GM18861 (cell line): Measurements from ENCODE around the gene SLC17A7.
"Not testable (repeated sequence)": the region's sequence is repeated elsewhere in the genome, so short reads cannot be mapped to it uniquely, and the experiment has no call there.

Source experiments
- ATAC-seq: cut with Tn5 transposase; IDR thresholded peaks from one replicate; pipeline ENCODE4 v1.9.1; 2021; ENCODE audit not compliant: unreplicated experiment

SLC17A7 gene

DNA sequence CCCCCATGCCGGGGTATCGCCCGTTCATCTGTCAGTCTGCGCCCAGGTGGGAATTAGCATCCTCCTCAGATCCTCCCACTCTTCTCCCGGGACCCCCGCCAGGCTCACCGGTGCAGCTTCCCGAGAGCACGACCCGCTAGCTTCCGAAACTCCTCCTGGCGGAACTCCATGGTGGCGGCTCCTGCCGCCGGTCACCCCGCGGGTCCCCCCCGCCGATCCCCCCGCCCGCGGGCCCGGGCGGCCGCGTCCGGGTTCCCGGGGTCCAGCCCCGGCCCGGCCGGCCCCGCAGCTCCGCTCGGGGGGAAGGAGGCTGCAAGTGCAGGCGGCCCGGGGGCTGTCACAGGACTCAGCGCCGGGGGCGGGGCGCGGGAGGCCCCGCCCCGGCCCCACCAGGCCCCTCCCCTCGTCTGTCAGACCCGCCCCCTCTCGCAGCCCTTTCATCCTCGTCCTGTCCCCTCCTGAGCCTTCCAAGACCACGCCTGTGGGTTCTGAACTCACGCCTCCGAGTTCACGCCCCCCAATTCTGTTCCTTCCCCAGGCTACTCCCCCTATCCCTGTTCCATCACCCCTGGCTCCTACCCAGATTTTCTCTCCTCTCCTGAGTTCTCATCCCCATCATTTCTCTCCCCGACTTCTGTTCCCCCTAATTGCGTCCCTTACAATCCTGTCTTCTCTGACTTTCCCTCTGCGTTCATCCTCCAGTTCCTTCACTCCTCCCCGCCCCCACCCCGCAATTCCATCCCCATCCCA, at the start of gene SLC17A7:
Gene SLC17A7 (minus strand): TSS at position 318 of the 750 bp plus-strand sequence. CDS start 148 bp downstream, at position 170.
- no peak for ATAC-seq

DNA sequence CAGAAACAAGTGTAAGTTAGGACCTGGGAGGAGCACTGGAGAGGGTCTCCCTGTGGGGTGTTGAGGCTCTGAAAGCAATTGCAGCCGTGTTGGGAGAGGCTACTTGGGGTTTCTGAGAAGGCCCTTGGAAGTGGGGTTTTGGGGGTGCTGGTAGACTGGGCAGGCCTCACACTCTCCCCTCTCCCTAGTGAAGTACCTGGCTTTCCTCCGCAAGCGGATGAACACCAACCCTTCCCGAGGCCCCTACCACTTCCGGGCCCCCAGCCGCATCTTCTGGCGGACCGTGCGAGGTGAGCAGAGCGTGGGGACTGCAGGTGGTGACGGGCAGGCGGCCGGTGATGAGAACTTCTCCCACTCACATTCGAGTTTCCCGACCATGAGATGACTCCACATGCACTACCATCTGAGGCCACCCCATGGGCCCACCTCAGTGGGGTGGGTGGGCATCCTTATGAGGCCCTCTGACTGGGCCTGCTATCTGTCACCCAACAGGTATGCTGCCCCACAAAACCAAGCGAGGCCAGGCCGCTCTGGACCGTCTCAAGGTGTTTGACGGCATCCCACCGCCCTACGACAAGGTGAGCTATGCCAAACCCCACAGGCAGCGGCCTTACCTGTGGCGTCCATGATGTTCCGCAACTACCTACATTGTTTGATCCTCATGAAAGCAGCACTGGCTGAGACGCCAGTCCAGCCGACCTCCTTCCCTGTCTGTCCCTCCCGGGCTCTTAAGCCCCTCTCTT, 49.1 kb upstream of the SLC17A7 start:
- no peak for ATAC-seq

DNA sequence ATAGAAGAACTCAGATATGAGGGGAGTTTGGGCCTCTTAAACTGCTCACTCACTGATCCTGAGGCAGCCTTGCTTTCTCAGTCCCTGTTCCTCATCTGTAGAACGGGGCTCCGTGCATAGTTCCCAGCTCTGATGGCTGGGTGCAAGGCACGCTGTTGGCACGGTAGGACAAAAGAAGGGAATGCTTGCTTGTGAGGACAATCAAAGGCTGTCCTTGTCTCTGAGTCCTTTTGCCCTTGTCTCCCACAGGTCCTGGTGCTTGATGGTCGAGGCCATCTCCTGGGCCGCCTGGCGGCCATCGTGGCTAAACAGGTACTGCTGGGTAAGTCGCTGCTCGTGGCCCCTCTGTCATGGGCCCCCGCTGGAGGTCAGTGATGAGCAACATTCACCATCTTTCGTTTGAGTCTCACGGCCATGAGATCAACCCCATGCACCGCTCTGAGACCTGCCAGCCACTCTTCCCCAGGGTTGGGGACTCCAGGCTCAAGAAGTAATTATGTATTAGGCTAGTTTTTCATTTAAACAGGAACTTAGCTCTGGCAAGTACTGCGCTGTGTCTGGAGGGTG, 48.4 kb upstream of the SLC17A7 start:
- ATAC-seq = no peak

DNA sequence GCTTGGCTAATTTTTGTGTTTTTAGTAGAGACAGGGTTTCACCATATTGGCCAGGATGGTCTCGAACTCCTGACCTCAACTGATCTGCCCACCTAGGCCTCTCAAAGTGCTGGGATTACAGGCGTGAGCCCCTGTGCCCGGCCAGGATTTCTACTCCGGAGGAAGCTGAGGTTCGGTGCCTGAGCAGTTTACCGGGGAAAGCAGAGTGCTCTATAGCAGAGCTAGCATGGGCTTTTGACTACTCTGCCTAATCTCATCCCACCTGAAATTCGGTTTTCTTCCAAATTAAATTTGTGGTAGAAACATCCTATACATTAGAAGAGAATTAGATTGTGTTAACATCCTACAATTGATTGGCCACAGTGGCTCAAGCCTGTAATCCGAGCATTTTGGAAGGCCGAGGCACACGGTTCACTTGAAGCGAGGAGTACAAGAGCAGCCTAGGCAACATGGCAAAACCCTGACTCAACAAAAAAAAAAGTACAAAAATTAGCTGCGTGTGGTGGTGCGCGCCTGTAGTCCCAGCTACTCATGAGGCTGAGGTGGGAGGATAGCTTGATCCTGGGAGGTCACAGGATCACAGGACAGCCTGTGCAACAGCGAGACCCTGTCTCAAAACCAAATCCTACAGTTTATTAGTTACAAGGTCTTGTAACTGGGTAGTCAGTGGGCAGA, 47.7 kb upstream of the SLC17A7 start:
- no peak for ATAC-seq

DNA sequence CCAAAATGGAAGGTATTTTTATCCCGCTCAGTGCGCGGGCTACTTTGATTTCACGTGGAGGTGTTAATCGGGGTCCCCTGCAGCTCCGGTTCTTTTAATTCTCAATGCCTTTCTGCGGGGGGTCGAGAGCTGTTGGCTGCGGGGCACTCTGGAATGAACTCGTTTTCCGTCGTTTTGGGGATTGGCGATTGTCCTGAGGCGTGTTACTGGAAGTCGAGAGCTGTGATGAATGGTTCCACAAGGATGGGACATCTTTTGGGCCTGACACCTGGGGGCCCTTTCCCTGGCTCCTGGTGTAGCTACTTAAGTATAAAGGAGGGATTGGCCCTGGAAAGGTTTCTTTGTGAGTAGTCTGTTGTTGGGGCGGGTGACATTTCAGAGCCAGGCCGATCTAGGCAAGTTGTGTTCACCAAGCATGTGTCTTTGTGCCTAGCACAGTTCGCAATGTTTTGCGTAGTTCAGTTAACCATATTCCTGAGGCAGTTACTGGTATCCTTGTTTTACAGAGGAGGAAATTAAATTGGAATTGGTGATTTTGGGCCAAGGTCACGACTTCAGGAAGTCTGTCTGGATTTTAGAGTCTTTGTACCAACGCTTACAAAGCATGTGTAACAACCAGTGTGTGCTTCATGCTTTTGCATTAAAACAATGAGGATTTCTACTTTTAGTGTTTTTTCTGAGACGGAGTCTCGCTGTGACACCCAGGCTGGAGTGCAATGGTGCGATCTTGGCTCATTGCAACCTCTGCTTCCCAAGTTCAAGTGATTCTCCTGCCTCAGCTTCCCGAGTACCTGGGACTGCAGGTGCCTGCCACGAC, 46.9 kb upstream of the SLC17A7 start:
- no peak for ATAC-seq

DNA sequence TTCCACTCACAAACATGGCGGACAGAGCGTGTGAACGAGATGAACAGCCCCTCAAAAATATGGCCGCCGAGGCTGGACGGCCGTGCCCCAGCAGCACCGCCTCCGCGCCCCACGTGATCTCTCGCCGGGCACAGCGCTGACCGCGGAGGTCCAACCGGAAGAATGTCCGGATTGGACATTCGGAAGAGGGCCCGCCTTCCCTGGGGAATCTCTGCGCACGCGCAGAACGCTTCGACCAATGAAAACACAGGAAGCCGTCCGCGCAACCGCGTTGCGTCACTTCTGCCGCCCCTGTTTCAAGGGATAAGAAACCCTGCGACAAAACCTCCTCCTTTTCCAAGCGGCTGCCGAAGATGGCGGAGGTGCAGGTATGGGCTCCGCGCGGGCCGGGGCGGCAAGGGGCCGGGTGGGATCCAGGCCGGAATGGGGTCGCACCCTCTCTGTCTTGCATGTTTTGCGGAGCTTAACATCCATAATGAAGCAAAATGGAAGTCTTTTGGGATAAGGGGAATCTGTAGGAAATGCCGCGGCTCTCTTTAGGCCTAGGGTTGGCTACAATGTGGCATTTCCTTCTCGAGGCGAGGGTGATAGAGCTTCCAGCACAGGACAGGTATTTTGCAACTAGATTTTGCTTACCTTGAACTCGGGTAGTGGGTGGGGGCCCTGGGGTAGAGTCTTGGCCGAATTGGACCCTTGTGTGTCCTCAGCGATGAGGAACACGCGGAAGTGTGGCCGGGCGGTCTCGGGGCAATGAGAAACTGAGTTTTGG, 46.1 kb upstream of the SLC17A7 start, which contains the start of gene RPL13A:
Gene RPL13A (plus strand): TSS at position 332 of the 769 bp plus-strand sequence. CDS start 22 bp downstream, at position 354.
- peak; percentile 80 for ATAC-seq

DNA sequence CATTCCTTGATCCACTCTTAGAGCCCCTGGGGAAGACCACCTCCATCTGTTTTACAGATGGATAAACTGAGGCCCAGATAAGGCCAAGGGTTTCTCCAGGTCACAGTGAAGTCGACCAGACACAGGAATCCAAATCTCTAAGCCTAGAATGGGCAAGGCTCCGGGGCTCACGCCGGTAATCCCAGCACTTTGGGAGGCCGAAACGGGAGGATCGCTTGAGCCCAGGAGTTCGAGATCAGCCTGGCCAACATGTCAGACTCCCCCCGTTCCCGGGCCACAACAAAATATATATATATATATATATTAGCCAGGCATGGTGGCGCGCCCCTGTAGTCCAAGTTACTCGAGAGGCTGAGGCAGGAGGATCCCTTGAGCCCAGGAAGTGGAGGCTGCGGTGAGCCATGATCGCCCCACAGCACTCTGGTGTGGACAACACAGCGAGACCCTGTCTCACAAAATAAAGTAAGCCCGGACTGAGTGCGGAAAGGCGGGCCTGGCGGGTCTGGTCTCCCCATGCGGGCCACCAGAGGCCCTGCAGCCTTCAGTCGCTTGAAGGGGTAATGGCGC, 45.5 kb upstream of the SLC17A7 start:
- no peak for ATAC-seq

DNA sequence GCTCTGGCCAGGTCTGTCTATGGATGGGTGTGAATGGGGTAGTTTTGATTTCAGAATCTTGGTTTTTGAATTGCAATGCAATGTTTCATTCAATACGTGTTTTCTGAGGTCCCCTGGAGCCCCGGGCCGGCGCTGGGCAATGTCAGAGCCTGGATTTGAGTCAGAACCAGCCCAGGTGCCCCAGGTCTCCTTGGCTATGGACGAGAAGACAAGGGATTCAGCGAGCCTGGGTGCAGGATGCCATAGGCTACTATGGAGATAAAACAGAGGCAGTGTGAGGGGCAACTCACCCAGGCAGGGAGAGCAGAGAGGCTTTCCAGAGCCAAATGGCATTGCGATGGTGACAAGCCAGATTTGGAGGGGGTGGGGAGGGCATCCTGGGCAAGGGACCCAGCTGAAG, 44.9 kb upstream of the SLC17A7 start:
- ATAC-seq = no peak

DNA sequence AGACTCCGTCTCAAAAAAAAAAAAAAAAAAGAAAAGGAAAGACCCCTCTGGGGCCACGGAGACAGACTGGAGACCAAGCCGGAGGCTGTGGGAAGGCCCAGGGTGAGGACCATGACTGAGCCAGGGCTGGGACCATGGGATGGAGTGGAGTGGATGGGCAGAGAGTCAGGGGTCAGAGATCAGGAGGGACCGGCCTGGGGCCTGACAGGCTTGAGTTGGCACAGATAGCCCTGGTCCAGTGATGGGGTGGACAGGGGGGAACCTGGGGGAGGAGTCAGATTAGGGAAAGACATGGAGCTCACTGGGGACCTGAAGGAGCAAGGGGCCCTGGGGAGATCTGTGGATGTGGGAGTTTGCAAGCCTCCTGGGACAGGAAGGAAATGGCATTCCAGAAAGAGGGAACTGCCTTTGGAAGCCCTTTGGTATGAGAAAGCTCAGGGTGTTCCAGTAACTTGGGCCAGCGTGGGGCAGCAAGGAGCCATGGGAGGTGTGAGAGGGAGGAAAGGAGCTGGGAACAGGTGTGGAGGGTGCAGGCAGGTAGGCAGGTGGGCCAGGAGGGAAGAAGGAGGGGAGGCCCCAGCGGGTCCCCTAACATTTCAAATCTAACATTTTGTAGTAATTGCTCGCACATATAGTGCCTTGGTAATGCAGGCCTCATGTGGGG, 39.8 kb upstream of the SLC17A7 start:
- ATAC-seq = no peak

DNA sequence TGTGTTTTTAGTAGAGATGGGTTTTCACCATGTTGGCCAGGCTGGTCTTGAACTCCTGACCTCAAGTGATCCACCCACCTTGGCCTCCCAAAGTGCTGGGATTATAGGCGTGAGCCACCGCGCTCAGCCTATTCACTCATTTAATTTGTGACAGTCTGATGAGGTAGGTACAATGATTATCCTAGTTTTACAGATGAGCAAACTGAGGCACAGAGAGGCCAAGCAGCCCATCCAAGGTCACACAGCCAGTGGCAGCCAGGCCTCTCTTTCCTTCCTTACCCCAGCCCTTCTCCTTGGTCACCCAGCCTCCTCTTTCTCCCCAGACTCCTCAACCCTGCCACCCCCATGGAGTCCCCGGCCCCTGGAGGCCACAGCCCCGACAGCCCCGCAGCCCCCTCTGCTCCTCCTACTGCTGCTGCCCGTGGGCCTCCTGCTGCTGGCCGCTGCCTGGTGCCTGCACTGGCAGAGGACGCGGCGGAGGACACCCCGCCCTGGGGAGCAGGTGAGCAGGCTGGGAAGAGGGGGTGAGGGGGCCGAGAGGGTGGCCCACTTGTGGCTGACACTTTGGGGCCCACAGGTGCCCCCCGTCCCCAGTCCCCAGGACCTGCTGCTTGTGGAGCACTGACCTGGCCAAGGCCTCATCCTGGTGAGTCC, 38.8 kb upstream of the SLC17A7 start:
- ATAC-seq = no peak

DNA sequence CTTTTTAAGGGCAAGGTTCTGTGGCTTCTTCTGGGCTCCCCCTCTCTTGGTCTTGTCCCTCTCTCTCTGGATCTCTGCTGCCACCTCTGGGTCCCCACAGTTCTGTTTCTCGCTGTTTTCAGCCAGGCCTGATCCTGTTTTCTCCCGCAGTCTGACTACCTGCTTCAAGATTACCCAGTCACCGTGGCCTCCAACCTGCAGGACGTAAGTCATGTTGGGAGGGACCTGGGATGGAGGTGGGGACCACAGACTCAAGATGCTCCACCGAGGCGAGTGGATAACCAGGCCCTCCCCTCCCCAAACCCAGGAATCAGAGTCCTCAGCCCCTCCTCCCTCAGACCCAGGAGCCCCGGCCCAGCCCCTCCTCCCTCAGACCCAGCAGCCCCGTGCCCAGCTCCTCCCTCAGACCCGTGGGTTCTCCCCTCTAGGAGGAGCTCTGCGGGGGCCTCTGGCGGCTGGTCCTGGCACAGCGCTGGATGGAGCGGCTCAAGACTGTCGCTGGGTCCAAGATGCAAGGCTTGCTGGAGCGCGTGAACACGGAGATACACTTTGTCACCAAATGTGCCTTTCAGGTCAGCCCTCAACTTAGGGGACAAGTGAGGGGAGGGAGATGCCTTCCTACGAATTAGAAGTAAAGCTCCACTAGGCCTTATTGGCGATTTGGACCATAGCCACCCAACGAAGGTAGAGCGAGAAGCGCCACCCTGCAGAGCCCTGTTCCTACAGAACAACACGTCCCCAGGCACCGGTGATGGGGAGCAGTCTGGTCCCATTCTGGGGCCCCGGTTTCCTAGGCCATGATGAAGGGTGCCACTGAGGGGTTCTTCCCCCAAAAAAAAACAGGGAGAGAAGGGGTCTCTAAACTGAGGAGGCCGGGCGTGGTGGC, 34.9 kb upstream of the SLC17A7 start:
- ATAC-seq = no peak

DNA sequence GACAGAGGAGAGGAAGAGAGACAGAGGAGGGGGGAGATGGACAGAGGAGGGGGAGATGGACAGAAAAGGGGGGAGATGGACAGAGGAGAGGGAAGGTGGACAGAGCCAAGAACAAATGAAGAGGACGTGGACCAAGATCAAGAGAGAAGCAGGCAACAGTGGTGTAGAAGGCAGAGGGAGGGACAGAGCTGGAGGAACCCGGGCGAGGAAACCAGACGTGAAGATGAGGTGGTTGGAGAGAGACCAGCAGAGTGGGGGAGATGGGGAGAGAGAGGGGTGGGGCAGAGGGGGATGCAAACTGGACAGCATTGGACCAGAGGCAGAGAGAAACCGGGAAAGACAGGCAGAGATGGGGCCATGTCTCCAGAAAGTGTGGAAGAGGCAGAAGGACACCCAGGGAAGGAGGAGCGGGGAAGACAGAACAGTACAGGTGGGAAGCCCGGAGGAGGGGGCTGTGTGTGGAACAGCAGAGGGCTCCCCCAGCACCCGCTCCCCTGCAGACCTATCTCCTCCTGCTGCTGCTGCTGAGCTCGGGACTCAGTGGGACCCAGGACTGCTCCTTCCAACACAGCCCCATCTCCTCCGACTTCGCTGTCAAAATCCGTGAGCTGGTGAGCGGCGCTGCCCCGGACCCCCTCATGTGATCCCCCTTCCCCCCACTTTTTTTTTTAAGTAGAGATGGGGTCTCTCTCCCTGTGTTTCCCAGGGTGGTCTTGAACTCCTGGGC, 34.0 kb upstream of the SLC17A7 start:
- no peak for ATAC-seq

DNA sequence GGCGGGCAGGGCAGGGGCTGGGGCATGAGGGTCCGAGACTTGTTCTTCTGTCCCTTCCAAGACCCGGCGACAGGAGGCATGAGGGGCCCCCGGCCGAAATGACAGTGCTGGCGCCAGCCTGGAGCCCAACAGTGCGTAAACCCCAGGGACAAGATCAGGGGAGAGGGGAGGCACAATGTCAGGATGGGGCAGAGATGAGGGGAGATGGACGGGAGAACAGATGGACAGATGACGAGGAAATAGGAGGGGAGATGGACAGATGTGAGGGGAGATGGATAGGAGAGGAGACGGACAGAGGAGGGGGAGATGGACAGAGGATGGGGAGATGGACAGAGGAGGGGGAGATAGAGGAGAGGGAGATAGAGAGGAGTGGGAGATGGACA, 33.2 kb upstream of the SLC17A7 start:
- ATAC-seq = no peak

DNA sequence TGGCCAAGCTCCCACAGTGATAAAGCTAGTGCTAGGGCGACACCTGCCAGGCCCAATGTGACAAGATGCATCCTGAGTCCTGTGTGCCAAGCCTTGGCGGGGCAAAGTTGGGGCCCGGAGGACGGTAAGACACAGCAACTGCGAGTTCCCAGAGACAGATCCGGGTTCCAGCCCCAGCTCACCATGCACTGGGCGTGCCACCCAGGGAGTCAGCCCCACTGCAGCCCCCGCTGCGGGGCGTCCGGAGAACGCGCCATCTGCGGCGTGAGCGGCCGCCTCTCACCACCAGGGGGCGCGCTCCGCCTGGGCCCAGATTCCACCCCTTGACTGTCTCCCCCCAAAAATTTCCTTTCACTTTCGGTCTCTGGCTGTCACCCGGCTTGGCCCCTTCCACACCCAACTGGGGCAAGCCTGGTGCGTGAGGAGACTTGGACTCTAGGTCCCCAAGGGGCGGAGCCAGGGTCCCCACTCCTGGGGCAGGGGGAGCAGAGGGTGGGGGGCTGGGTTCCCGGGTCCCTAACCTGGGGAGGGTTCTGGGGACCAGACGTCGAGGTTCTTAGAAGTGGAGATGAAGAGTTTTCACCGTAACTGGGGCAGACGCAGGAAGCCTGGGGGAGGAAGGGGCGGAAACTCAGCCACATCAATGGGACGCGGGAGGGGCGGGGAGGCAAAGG, 32.7 kb upstream of the SLC17A7 start, which contains the start of gene FLT3LG:
Gene FLT3LG (plus strand): TSS at position 348 of the 674 bp plus-strand sequence. CDS start 425 bp downstream, outside the sequence.
- ATAC-seq = peak; percentile 40

DNA sequence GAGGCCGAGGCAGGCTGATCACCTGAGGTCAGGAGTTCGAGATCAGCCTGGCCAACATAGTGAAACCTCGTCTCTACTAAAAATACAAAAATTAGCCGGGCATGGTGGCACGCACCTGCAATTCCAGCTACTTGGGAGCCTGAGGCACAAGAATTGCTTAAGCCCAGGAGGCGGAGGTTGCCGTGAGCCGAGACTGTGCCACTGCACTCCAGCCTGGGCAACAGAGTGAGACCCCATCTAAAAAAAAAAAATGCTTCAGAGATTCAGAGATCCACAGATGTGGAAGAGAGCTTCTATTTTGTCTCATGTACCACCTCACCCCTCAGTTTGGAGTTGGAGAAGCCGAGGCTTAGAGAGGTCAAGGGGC, 32.2 kb upstream of the SLC17A7 start:
- not testable (repeated sequence) for ATAC-seq

DNA sequence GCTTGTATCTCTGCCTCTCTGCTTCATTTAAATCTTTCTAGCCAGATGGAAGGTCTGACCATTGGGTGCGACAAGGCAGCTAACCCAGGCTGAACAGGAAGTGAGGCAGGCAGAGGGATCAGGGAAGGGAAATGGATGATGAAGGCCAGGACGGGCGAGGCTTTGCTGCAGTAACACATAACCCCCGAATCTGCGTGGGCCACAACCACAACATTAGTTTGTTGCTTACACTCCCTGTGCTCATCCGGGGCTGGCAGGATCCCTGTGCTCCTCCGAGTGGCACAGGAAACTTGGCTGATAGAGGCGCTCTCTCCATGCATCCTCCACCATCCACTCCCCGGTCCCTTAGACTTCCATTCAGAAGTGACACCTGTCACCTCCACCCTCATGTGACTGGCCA, 31.6 kb upstream of the SLC17A7 start:
- no peak for ATAC-seq
